ENCODE measurements around the gene BICC1.

The BICC1 gene

DNA sequence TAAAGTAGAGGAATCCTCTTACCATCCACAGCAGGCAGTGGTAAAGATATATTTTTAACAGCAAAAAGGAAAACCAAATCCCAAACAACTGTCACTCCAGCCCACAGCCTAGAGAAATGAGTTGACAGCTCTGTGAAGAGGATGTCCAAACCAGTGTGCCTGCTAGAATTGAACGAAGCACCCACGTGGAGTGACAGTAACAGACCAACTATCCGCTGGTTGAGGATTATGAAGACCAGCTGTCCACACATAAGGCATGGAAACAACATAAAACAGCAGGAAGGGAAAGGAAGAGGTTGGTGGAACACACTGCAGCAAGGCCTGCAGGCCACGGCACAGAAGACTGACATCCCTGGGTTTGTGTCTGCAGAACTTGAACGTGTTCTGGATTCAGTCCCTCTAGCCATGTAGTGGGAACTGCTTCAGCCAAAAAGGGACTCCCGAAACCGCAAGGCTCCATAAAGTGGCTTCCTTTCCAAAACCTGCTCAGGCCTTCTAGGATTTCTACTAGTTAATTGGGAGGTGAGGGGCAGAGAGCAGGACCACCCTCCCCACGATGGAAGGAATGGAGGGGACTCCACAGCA, 324.4 kb downstream of the BICC1 start:
- no peaks in the 10 kb centered on the region for H3K9me2 ChIP-seq (replicated peaks; ENCODE audit: low read depth, low read length)
- H3K9ac ChIP-seq (ENCODE audit: low read depth, low read length, poor library complexity, severe bottlenecking), result no peak overlapping the region
- no peaks in the 10 kb centered on the region for H3K79me2 ChIP-seq (ENCODE audit: insufficient read depth, low read length)
- H3K4me2 ChIP-seq (ENCODE audit: low read depth, low read length, poor library complexity, severe bottlenecking), result no peak overlapping the region
- H3K4me3 ChIP-seq (ENCODE audit: low read length, poor library complexity, severe bottlenecking), result no peak overlapping the region
- H3F3A ChIP-seq (ENCODE audit: low read depth), result no peaks in the 10 kb centered on the region
- H4K20me1 ChIP-seq (ENCODE audit: insufficient read depth, low read length, poor library complexity, severe bottlenecking), result no peaks in the 10 kb centered on the region
- no peaks in the 10 kb centered on the region for H3K4me1 ChIP-seq (ENCODE audit: insufficient read depth, low read length, poor library complexity, severe bottlenecking)
- H2AFZ ChIP-seq (ENCODE audit: low read length), result no peak overlapping the region
- no peaks in the 10 kb centered on the region for H3K27me3 ChIP-seq (ENCODE audit: insufficient read depth, low read length, poor library complexity, severe bottlenecking)
- no peaks in the 10 kb centered on the region for H3K9me3 ChIP-seq (ENCODE audit: insufficient read depth, low read depth, low read length)
- no peaks in the 10 kb centered on the region for H3K36me3 ChIP-seq (ENCODE audit: insufficient read depth, low read length)
- TF ChIP-seq, protein P1, sequence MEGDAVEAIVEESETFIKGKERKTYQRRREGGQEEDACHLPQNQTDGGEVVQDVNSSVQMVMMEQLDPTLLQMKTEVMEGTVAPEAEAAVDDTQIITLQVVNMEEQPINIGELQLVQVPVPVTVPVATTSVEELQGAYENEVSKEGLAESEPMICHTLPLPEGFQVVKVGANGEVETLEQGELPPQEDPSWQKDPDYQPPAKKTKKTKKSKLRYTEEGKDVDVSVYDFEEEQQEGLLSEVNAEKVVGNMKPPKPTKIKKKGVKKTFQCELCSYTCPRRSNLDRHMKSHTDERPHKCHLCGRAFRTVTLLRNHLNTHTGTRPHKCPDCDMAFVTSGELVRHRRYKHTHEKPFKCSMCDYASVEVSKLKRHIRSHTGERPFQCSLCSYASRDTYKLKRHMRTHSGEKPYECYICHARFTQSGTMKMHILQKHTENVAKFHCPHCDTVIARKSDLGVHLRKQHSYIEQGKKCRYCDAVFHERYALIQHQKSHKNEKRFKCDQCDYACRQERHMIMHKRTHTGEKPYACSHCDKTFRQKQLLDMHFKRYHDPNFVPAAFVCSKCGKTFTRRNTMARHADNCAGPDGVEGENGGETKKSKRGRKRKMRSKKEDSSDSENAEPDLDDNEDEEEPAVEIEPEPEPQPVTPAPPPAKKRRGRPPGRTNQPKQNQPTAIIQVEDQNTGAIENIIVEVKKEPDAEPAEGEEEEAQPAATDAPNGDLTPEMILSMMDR (conservative IDR thresholded peaks at IDR 0.05; ENCODE audit: low read length), result no peak
- no peak for TF ChIP-seq EZH2phosphoT487 (IDR thresholded peaks at IDR 0.05; ENCODE audit: borderline replicate concordance)

DNA sequence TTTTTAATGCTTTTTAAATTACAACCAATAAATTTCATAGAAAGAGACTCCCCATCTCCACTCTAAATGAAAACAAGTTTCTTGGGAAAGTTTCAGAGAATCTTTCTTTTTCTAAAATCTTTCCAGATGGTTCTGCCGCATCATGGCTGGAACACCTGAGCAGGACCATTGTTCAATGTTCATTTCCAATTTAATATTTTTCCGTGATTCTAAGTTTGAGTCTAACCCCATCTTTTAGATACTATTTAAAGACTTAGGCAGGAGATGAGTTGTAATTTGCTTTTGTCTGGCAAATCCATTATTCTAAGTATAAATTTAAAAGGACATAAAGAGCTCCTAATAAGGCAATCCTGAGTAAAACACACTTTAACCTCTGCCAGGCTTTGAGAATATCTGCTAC, 325.2 kb downstream of the BICC1 start:
- H3K27me3 ChIP-seq (ENCODE audit: insufficient read depth, low read length, poor library complexity, severe bottlenecking), result no peaks in the 10 kb centered on the region
- TF ChIP-seq, protein P1 (conservative IDR thresholded peaks at IDR 0.05; ENCODE audit: low read length), result no peak
- no peak overlapping the region for H2AFZ ChIP-seq (ENCODE audit: low read length)
- no peak overlapping the region for H3K9ac ChIP-seq (ENCODE audit: low read depth, low read length, poor library complexity, severe bottlenecking)
- no peaks in the 10 kb centered on the region for H3K36me3 ChIP-seq (ENCODE audit: insufficient read depth, low read length)
- H4K20me1 ChIP-seq (ENCODE audit: insufficient read depth, low read length, poor library complexity, severe bottlenecking), result no peaks in the 10 kb centered on the region
- no peaks in the 10 kb centered on the region for H3F3A ChIP-seq (ENCODE audit: low read depth)
- no peaks in the 10 kb centered on the region for H3K9me3 ChIP-seq (ENCODE audit: insufficient read depth, low read depth, low read length)
- H3K4me3 ChIP-seq (ENCODE audit: low read length, poor library complexity, severe bottlenecking), result no peak overlapping the region
- no peaks in the 10 kb centered on the region for H3K9me2 ChIP-seq (replicated peaks; ENCODE audit: low read depth, low read length)
- H3K4me1 ChIP-seq (ENCODE audit: insufficient read depth, low read length, poor library complexity, severe bottlenecking), result no peaks in the 10 kb centered on the region
- no peak overlapping the region for H3K4me2 ChIP-seq (ENCODE audit: low read depth, low read length, poor library complexity, severe bottlenecking)
- no peaks in the 10 kb centered on the region for H3K79me2 ChIP-seq (ENCODE audit: insufficient read depth, low read length)

DNA sequence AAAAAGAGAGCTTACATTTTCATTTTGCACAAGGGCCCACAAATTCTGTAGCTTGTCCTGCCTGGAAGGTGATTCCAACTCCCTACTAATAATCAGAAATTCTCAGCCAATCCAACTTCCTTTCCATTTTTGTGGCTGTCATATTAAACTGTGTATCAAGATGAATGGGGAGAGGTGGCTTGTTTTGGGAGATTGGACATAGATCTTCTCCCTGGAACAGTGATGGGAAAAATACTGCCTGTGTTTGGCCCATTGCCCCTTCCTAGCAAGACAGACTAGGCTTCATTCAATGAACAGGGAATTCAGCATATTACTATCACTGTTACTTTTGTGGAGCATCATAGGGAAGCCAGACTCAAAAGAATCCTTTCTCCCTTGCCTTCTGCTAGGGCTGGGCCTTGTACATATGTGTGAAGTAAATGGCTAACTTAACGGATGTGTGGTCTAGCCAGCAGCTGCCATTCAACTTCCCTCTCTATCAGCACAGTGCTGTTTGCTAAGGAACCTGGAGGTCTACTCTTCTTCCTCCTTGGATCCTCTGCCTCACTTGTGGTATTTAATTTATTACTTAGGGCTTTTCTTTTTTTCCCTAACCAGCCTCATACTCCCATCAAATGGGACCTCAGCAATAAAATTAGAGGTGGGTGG, 326.0 kb downstream of the BICC1 start:
- Histone ChIP-seq H3F3A (ENCODE audit: low read depth) (no peaks in the 10 kb centered on the region), H3K36me3 (ENCODE audit: insufficient read depth, low read length) (no peaks in the 10 kb centered on the region), H2AFZ (ENCODE audit: low read length) (no peak overlapping the region), H3K27me3 (ENCODE audit: insufficient read depth, low read length, poor library complexity, severe bottlenecking) (no peaks in the 10 kb centered on the region), H4K20me1 (ENCODE audit: insufficient read depth, low read length, poor library complexity, severe bottlenecking) (no peaks in the 10 kb centered on the region), H3K79me2 (ENCODE audit: insufficient read depth, low read length) (no peaks in the 10 kb centered on the region), H3K9me2 (replicated peaks; ENCODE audit: low read depth, low read length) (no peaks in the 10 kb centered on the region), H3K9me3 (ENCODE audit: insufficient read depth, low read depth, low read length) (no peaks in the 10 kb centered on the region), H3K4me1 (ENCODE audit: insufficient read depth, low read length, poor library complexity, severe bottlenecking) (no peaks in the 10 kb centered on the region), H3K4me3 (ENCODE audit: low read length, poor library complexity, severe bottlenecking) (no peak overlapping the region), H3K4me2 (ENCODE audit: low read depth, low read length, poor library complexity, severe bottlenecking) (no peak overlapping the region), H3K9ac (ENCODE audit: low read depth, low read length, poor library complexity, severe bottlenecking) (no peak overlapping the region)
- TF ChIP-seq EZH2phosphoT487 (IDR thresholded peaks at IDR 0.05; ENCODE audit: borderline replicate concordance), result no peak
- TF ChIP-seq, protein P1 (conservative IDR thresholded peaks at IDR 0.05; ENCODE audit: low read length), result no peak
